Inferior parietal cortex (tissue), 1 donor: ENCODE data around the gene PPFIBP2.

Experiments used
- DNase-seq: peaks from one replicate; pipeline ENCODE4 v3.0.0-alpha.2; 2016; ENCODE audit errors: extremely low spot score

PPFIBP2 gene

DNA sequence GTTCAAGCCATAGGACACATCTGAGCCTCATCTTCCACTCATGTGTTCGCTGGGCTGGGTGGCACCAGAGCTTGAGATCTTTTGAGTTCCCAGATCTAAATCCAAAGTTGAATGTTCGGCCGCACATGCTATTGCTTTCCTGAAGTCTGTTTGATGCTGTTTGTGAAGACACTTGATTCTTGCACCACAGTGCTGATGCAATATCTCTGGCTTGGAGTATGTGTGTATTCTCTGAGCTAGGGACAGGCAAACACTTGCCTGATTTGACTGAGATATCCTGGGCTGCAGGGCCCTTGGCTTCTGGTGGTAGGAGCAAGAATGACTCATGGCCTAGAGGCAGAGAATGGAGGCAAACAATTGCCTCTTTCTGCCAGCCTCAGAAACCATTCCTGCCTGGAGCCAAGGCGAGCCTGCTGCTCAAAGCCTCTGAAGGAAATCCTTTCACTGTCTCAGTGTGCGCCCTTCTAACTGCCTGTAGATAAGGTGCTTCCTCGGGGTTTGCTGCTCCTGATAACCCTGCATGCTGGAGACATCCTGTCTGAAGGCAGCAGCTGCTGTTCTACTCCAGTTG lies 86.5 kb downstream of the PPFIBP2 start:
- peak; percentile 57 for DNase-seq

DNA sequence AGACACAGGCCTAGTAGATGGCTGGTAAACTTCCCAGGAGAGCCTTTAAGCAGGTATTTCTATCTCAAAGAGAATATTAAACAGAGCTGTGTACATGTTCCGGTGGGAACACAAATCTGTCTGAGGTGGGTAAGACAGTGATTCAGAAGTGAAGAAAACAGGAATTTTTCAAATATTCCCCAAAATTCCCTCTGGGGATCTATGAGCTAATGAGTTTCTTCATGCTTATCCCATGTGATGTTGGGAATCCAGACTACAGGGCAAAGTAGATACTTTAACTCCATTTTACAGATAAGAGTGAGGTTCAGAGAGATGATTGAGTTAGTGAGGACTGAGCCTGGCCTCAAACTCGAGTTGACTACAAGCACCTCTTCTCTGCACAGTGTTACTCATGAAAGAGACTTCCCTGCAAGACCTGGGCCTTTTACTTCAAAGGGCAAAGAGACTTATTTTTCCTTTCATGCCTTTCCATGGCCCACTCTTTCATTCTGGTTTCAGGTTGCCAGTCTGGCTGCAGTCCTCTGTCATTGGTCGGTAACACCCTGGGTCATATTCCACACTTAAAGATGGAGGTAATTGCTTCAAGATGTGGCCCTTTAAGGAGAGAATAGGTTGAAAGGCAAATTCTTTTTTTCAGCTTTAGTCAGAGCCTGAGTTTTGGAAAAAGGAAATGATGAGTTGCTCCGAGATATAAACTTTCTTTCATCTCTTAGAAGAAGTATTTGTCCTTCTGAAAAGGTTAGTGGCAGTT lies 89.4 kb downstream of the PPFIBP2 start:
- DNase-seq: no peak

DNA sequence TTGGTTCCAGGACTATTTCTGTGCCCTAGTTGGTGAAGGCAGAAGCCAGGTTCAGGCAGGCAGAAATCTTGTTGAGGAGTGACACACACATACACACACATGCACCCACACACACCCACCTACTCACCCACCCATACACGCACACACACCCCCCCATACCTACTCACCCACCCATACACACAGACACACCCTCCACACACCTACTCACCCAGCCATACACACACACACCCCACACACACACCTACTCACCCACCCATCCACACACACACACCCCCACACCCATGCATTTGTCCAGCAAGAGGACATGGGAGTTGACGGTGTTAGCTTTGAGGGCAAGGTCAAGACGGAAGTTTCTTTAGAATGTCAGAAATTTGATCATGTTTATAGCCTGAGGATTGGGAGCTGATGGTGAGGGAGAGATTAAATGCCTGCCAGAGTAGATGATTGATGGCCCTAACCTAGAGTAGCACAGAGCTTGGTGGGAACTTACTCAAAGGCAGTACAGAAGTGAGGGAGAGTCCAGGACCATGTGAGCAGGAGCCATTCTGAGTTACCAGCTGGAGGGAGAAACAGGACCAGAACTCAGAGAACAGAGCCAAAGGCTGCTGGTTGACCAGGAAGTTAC lies 90.6 kb downstream of the PPFIBP2 start:
- no peak for DNase-seq

DNA sequence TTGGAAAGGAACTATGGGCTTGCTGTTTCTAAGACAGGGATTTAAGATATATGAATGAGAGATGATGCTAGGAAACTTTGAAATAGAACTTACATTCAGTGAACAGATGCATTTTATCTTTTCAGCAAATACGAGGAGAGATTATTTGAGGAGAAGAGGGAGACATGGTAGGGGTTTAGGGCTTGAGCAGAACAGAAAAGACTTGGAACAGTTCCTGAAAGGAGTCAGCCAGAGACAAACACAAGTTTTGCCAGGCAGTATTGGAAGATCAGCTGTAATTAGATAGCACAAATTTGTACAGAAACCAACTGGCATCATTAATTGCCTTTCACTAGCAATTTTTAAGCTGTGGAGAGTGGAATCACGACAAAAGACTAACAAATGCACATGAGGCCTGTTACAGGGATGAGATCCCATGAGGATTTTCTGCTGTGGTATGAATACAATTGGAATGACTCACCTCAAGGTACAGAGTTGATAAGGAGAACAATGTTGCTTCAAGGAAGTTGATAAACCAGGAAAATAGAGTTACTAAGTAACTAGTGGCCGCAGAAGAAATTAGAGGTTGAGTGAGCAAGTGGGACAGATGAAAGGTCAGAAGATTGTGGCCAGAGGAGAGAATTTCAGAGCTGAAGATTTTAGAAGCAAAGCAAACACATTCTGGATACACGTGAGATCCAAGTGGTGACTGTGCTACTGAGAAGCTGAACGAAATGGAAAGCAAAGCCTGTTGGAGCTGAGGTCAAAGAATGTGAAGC lies 91.6 kb downstream of the PPFIBP2 start:
- DNase-seq: no peak

DNA sequence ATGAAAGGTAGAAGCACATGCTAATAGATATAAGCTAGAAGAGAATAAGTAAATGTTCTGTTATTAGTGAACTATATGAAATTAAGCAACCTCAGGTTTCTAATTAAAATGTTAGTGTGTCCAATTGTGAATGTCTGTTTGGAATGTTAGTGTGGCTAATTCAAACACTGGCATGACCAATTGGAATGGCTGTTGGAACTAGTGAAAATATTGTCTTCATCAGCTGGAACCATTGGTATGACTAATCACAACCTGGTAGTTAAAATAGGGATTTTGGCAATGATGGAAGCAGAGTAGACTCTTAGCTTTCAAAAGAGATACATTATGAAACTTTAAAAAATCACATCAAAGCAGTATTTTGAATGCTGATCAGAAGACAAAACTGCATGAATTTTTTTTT lies 92.7 kb downstream of the PPFIBP2 start:
- DNase-seq: no peak

DNA sequence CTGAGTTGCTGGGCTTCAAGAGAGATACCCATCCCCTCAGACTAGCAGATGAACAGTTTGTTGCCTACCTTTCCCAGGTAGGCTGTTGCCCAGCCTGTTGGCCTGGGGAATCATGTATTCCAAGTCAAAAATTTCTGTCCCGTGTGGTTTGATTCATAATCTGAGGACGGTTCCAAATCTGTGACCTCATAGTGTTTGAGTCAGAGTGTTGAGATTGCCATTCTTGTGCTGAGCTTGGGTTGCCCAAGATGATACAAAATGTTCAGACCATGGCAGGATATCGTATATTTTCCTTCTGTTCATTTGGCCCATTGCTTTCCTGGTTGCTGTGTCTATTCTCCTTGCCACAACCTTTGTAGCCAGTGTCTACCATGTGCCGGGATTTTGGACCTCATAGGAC lies 95.2 kb downstream of the PPFIBP2 start:
- DNase-seq: no peak

DNA sequence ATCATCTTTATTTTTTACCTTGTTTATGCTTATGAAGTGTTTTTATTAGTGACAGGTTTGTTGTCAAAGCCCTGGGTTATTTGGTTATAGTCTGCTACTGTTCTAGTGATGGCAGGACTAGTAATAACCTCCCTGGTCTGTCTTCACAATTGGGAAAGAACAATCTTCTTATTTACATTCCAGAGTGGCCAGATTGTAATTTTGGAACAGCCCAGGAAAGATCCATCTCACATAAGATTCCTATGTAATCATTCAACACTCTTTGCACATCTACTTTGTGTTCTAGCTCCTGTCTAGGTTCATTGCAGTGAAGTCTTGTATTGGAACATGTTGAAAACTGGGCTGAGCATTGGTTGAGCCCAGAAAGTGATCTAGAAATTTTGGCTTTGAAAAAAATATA lies 95.7 kb downstream of the PPFIBP2 start:
- DNase-seq: no peak

DNA sequence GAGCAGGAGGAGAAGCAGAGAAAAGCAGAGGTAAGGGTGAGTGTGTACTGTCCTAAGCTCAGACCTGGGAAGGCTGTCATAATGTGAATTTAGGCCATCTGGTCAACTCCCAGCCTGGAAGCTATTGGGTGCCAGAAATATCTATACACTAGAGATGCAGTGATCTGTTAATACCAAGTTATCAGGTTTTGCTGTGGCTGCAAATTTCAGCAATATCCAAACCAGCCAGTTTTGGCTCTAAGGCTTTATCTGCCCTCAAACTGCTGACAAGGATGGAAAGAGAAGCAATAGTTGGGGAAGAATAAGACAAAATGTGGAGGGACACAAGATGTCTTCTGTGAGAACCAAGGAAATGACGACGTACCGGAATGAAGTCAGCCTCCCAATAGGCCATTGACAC lies 96.6 kb downstream of the PPFIBP2 start:
- DNase-seq: no peak

DNA sequence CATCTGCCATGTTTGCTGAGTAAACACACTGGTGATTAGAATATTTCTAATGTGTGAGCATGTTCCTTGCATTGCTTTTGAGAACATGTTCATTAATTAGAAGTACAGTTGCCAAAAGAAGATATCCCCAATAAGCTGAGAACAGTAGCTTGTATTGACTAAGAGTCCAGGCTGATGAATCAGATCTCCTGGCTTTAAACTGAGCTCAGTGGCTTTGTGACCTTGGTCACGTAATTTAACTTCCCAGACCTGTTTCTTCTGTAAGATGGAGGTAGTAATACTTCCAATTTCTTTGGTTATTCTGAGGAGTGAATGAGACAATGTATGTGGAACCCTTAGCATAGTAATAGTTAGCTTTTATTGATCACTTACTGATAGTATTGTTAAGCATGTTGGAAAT lies 97.6 kb downstream of the PPFIBP2 start:
- DNase-seq: no peak

DNA sequence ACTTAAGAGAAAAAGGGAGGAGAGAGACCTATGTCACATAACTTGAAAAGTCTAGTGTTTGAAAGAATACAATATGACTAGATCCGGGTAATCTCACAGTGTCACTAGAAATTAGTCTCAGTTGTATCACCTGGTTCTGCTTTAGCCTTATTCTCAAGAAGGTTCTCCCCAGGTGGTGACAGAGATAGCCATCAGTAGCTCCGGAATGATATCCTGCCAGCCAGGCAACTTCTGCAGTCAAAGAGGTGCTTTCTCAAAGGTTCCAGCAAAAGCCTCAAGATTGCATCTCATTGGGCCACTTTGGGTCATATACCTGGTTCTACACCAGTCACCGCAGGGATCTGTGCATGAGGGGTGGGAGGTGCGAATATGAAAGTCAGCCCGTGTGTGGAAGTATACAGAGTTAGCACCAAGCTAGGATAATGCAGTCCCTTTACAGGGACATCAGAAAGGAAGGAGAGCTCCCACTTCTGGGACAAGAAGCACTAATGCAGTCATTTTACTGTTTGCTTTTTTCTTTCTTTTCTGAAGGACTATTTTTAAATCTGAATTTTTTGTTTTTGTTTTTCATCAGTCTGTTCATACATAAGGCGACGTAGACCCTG lies 98.4 kb downstream of the PPFIBP2 start:
- DNase-seq: no peak

DNA sequence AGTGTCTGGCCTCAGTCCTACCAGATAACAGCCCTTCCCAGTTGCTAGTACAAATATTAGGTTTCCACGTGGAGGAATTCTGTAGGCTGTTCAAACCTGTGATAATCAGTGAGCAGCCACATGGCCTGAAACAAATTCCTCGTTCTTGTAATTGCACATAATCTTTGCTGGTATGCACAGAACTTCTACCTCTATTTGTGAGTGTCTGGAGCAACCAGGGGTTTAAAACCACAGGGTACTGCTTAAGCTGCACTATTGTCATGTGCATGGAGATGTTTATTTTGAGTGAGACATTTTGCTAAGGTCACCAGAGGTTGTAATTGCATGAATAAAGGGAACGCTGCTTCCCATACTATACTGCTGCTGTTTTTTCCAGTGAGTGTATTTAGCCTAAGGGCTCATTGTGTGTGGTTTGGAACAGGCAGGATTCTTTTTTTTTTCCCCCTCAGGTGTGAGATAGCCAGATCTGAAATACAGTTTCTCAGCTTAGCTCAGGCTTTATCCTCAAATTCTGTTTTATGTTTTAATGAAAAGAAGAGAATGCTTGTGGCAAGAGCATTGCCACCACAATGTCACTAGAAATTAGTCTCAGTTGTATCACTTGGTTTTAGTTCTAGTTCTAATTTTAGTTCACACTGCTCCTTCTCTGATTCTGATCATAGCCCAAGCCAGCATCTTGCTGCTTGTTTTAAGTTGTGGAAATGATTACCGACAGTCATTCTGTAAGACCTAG lies 99.0 kb downstream of the PPFIBP2 start:
- no peak for DNase-seq

DNA sequence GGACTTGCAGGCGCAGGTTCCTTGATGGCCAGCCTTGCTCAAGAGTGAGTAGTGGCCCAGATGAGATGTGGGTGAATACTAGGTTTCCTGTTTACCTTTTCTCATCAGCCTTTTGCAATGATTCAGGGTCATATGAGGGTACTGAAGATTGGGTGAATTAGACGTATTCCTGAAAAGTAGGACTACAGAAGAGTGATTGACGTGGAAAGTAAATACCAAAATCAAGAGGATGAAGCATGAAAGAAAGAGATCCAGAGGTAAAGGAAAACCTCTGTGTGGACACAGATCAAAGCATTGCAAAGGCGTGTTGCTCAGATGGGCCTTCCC lies 99.6 kb downstream of the PPFIBP2 start:
- DNase-seq: no peak

DNA sequence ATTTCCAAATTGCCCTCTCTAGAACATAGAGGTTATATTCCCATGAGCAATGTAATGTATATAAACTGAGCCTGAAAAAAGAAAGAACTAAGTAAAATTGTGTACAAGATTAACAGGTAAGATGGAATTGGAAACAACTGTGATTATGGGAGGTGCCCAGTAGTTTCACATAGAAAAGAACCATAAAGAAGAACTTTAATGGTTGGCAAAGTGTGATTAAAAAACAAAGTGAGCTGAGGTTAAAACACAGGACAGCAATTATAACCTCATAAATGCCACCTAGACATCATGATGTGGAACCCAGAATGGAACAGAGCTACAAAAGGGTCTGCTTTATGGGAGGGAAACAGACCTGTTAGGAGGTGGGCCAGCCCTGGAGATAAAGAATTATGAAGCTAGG lies 100.9 kb downstream of the PPFIBP2 start:
- DNase-seq: no peak

DNA sequence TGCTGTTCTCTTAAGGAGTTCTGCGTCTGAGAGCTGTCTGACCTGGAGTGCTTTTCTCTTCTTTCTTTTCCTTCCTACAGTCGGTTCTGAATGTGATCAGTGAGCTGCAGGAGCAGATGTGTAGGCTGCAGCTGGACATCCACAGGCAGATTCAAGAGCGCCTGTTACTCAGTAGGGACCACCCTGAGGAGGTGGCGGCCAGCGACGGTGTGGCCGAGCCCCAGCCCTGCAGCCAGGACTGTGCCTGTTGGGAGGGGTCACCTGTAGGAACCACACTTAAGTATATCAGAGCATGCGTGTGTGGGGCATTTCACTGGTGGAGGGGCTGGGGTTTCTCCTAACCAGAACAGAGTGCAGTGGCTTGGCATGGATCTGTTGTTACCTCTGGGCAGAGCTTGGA lies 103.2 kb downstream of the PPFIBP2 start:
- DNase-seq: no peak

DNA sequence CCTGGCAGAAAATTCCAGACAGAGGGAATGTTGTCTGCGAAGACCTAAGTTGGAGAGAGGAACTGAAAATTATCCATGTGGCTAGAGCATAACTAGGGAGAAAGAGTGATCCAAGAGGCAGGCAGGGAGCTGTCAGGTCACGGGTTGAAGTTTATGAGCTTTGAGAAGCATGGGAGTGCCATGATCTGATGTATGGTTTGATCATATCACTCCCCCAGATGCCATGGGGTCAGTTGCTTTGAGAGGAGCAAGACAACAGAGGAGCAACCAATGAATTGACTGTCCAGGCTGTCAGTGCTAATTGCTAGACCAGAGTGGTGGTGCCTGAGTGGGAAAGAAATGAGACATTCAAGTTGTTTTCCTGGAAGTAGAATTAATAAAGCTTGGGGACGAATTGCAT lies 105.5 kb downstream of the PPFIBP2 start:
- no peak for DNase-seq

DNA sequence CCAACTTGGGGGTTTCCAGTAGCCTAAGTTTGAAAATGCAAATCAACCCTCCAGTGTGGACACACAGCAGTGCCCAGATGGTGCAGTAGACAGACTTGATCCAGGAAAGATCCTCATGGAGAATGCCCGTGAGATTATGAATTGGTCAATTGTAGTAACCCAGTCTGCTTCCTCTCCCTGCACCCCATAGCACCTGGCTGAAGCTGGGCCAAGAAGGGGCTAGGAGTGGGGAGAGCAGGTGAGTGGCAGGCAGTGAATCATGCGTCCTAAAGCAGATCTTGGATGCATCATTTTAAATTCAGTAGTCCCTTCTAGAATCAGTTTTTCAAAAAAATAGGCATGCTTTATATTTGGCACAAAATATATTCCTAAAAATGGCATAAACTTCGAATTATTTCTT lies 107.3 kb downstream of the PPFIBP2 start:
- no peak for DNase-seq

DNA sequence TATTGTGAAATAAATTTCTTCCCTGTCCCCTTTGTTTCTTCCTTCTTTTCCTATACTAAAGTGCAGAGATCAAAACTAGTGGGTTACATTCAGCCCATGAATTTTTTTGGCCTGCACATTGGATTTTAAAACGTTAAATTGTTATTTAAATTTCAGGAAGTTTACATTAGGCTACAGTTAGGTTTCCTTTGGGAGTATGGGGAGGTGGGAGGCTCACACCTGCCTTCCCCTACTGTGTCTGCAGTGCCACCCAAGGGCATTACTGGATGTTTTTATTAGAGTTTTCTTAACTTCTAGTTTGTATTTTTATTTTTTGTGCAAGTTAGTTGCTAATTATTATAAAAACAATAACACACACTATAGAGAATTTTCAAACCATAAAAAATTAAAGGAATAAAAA lies 107.8 kb downstream of the PPFIBP2 start:
- DNase-seq: no peak

DNA sequence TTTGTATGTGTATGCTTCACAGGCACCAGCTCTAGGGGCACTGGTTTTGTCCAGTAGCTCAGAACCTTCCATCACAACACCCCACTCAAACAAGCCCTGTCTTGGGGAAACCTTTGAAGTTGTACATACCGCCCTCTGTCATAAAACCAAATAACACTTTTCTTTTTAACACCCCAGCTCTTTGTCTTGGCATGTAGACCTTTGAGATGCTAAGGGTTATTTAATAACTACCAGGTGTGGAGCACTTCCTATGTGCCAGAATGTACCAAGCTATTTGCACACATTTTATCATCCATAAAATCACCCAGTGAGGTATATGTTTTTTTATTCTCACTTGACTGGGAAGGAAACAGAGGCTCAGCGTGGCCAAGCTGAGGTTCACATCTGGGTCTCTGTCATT lies 108.9 kb downstream of the PPFIBP2 start:
- no peak for DNase-seq

DNA sequence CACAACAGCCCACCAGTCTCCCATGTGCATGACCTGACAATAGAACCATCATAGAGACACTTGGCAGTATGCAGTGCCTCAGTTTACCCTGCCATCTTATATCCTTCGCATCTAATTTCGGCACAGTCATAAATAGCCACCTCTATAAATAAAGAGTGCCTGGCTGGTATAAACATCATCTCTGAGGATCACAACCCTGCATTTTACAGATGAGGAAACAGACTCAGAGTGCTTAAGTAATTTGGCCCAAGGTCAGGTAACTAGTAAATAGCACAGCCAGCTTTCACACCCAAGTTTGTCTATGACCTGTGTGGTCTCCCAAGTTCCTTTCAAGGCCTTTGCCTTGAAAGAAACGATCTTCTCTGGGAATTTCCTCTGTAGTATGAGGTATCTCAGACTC lies 114.9 kb downstream of the PPFIBP2 start:
- no peak for DNase-seq

DNA sequence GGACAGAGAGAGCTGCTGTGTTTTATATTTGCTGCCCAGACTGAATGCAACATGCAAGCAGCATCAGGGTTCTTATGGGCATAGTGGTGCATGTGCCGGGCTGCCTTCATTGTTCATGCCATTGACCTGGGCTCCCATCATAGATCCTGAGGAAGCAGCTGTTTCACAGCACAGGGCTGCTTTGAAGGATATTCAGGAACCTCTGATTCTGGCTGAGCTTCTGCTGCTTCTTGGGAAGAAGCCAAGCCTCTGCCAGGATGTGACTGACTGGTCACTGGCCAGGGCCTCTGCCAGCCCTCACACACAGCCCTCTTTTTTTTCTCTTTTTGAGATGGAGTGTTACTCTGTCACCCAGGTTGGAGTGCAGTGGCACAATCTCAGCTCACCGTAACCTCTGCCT lies 116.2 kb downstream of the PPFIBP2 start:
- no peak for DNase-seq

DNA sequence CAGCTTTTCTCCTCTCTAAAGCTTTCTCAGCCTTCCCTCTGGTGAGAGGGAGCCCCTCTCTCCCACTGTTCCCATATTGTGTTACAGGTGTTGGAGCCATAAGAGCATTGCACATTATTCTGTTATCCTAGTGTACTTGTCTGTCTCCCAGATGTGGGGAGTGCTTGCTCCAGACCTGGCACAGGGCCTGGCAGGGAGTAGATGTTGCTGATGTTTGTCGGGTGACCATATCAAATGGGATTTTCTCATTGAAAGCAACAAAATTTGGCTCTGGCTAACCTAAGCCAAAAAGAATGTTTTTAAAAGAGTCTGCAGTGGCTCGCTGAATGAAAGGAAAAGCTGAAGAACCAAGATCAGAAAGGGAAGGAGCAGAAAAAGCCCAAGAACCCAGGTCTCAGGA lies 118.4 kb downstream of the PPFIBP2 start:
- DNase-seq: no peak

DNA sequence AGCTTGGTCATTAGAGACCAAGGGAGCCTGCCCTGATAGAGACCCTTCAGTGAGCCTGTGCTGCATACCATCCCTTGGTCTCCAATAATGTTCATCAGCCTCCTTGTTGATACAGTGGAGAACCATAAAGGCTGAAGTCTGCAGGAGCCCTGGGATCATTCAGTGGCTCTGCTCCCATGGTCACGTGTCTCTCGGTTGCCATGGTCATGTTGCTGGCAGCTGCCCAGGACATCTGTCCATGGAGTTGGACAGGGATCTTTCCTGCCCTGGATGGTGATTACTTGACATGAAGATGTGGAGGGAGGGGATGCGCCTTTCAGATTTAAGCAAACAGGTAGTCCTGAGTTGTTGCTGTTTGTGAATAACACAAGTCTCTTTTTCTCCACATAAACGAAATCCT lies 121.3 kb downstream of the PPFIBP2 start:
- DNase-seq: peak; percentile 78
